AG04450 (cell line): ENCODE results near the gene MYCBP. TPM values are rescaled to one million over a fixed set of nuclear protein-coding genes. Genes with fewer than 3 reads are reported as not detected.

Experiments used
- CTCF ChIA-PET: fragments of 300-600, 350-600 bp; formaldehyde crosslinking; extraction: SDS; loops from one replicate; lab custom pipeline; 2022; ENCODE audit warnings: antibody characterized with exemption, inconsistent platforms; lab: Charles Lee
- POLR2A ChIA-PET: fragments of 350-600 bp; formaldehyde crosslinking; extraction: SDS; loops from one replicate; lab custom pipeline; 2021; ENCODE audit warnings: antibody characterized with exemption, inconsistent platforms; lab: Yijun Ruan, JAX
- DNase-seq: peaks from one replicate; pipeline ENCODE4 v3.0.0-alpha.2; 2011; ENCODE audit warnings: low read depth, low spot score
- H3K27ac ChIP-seq: one replicate; pipeline ENCODE4 v1.5.1; 2012; ENCODE audit warnings: low read depth, low read length, control low read depth
- H3K27me3 ChIP-seq: one replicate; pipeline ENCODE4 v1.6.0; 2012; ENCODE audit warnings: low read length; ENCODE audit not compliant: control insufficient read depth, insufficient read depth
- H3K4me3 ChIP-seq: 2 replicates; pipeline ENCODE4 v1.5.1; 2011; ENCODE audit warnings: mild to moderate bottlenecking, low read depth, low read length, control low read depth
- H3K9me3 ChIP-seq: 2 replicates; pipeline ENCODE4 v1.5.1; 2012; ENCODE audit warnings: low read length; ENCODE audit not compliant: control insufficient read depth, insufficient read depth
- CTCF ChIP-seq: IDR thresholded peaks from 2 replicates; pipeline ENCODE4 v1.5.1; 2011; ENCODE audit warnings: low read depth, low read length, control low read depth, inconsistent platforms
- polyA plus RNA-seq: library from polyadenylated mRNA; depleted of rRNA; stranded (reverse); fragments of >200 nt; gene quantifications from 2 replicates; pipeline ENCODE4 v1.2.3, GENCODE V29; 2011

The MYCBP gene
- polyA plus RNA-seq, 1 experiment, result 17.3 TPM

- no peaks in the 10 kb centered on the region; the same call in 1 of the 2 replicates for H3K9me3 ChIP-seq
- ChIA-PET POLR2A (interaction anchor here (0.5 to 0.6 kb wide), 2 partner anchors 65 to 133 kb away, joined by 3 to 6 read pairs; no protein-coding TSS in a partner anchor), CTCF (interaction anchor here (0.7 to 2.4 kb wide), 2 partner anchors 25 to 232 kb away, joined by 3 to 11 read pairs; no protein-coding TSS in a partner anchor)
- TF ChIP-seq CTCF, result no peak
- H3K4me3 ChIP-seq, result peak within 1 kb of the TSS; percentile 100
- peak within 1 kb of the TSS; percentile 43 for H3K27ac ChIP-seq
- peak; percentile 95 for DNase-seq
- no peaks in the 10 kb centered on the region for H3K27me3 ChIP-seq
Observed at GRCh38 chr1:38859561-38860453, 13.3 kb downstream of the MYCBP start, which contains the start of gene RRAGC. RRAGC (minus strand) TSS chr1:38859772; CDS start chr1:38859646, 126 bp downstream.

GRCh38 chr1:38858833-38859560 lies 14.2 kb downstream of the MYCBP start:
- peak overlapping the region; percentile 93 for H3K4me3 ChIP-seq
- no peaks in the 10 kb centered on the region; the same call in 1 of the 2 replicates for H3K9me3 ChIP-seq
- POLR2A ChIA-PET, result interaction anchor here (0.5 kb wide), 1 partner anchor 66 kb away, joined by 3 read pairs; no protein-coding TSS in a partner anchor
- no peak for TF ChIP-seq CTCF
- H3K27ac ChIP-seq, result no peak overlapping the region
- CTCF ChIA-PET, result interaction anchor here (0.7 to 2.4 kb wide), 2 partner anchors 24 to 233 kb away, joined by 3 to 11 read pairs; no protein-coding TSS in a partner anchor
- no peak for DNase-seq
- H3K27me3 ChIP-seq, result no peaks in the 10 kb centered on the region

GRCh38 chr1:38852780-38853179 lies 20.4 kb downstream of the MYCBP start:
- DNase-seq, result no peak
- CTCF ChIA-PET, result interaction anchor here (1.0 kb wide), 1 partner anchor 240 kb away, joined by 3 read pairs; no protein-coding TSS in a partner anchor
- no peak overlapping the region for H3K4me3 ChIP-seq
- H3K27ac ChIP-seq, result no peak overlapping the region
- POLR2A ChIA-PET, result no interaction called here
- no peaks in the 10 kb centered on the region for H3K9me3 ChIP-seq
- TF ChIP-seq CTCF, result no peak
- H3K27me3 ChIP-seq, result no peaks in the 10 kb centered on the region

- CTCF ChIA-PET, result interaction anchor here (1.4 kb wide), 1 partner anchor 13 kb away, joined by 4 read pairs; no protein-coding TSS in a partner anchor
- no peak for TF ChIP-seq CTCF
- Histone ChIP-seq H3K27me3 (no peaks in the 10 kb centered on the region), H3K4me3 (no peak overlapping the region), H3K27ac (no peak overlapping the region), H3K9me3 (no peaks in the 10 kb centered on the region)
- POLR2A ChIA-PET, result no interaction called here
- DNase-seq, result no peak
Observed at GRCh38 chr1:38848071-38848470, 25.1 kb downstream of the MYCBP start.
